Neural cell (in vitro differentiated cells): ENCODE measurements around the gene KCNJ16. TPM values are rescaled to one million over a fixed set of nuclear protein-coding genes. Genes with fewer than 3 reads are reported as not detected.

ENCODE experiments used
- H2AFZ ChIP-seq: fragments of 200-600, 300-800 bp; sonication (generic), shearing (Covaris generic); 2 replicates; pipeline ENCODE4 v1.6.0; 2014; ENCODE audit warnings: low read depth, mild to moderate bottlenecking, antibody characterized with exemption, low read length, moderate library complexity
- H3F3A ChIP-seq: fragments of 200-600 bp; shearing (Covaris generic); 2 replicates; pipeline ENCODE4 v1.6.1; 2016; ENCODE audit warnings: mild to moderate bottlenecking, moderate library complexity, mixed read lengths, antibody characterized with exemption, low read length; ENCODE audit not compliant: insufficient read depth, poor library complexity, severe bottlenecking
- H3K27ac ChIP-seq: fragments of 200-600, 300-800 bp; sonication (generic), shearing (Covaris generic); 2 replicates; pipeline ENCODE4 v1.5.1; 2014; ENCODE audit warnings: mild to moderate bottlenecking, low read length, moderate library complexity
- H3K27me3 ChIP-seq: fragments of 300-800, 200-600 bp; sonication (generic), shearing (Covaris generic); 2 replicates; pipeline ENCODE4 v1.6.0; 2014; ENCODE audit warnings: mild to moderate bottlenecking, low read depth, low read length, moderate library complexity; ENCODE audit not compliant: insufficient read depth
- H3K36me3 ChIP-seq: fragments of 300-800, 200-600 bp; sonication (generic), shearing (Covaris generic); 2 replicates; pipeline ENCODE4 v1.5.1; 2014; ENCODE audit warnings: mild to moderate bottlenecking, antibody characterized with exemption, low read length, moderate library complexity; ENCODE audit not compliant: insufficient read depth
- H3K4me2 ChIP-seq: fragments of 300-800, 200-600 bp; sonication (generic), shearing (Covaris generic); 2 replicates; pipeline ENCODE4 v1.6.0; 2014; ENCODE audit warnings: mild to moderate bottlenecking, low read length
- H3K4me3 ChIP-seq: fragments of 300-800, 200-600 bp; sonication (generic), shearing (Covaris generic); 2 replicates; pipeline ENCODE4 v1.5.1; 2014; ENCODE audit warnings: mild to moderate bottlenecking, low read length, moderate library complexity
- H3K79me2 ChIP-seq: fragments of 200-600 bp; shearing (Covaris generic); replicated peaks from 2 replicates; pipeline ENCODE4 v1.6.0; 2014; ENCODE audit warnings: mild to moderate bottlenecking, low read length, moderate library complexity; ENCODE audit not compliant: insufficient read depth
- H3K9ac ChIP-seq: fragments of 300-800, 200-600 bp; sonication (generic), shearing (Covaris generic); 2 replicates; pipeline ENCODE4 v1.6.1; 2016; ENCODE audit warnings: mild to moderate bottlenecking, low read length, mixed read lengths
- H3K9me2 ChIP-seq: fragments of 200-600 bp; shearing (Covaris generic); 2 replicates; pipeline ENCODE4 v1.6.1; 2016; ENCODE audit warnings: mild to moderate bottlenecking, low read length, mixed read lengths; ENCODE audit not compliant: insufficient read depth
- H3K9me3 ChIP-seq: fragments of 200-600, 300-800 bp; sonication (generic), shearing (Covaris generic); 2 replicates; pipeline ENCODE4 v1.6.1; 2016; ENCODE audit warnings: mild to moderate bottlenecking, mixed run types, low read length, moderate library complexity, mixed read lengths
- H4K20me1 ChIP-seq: fragments of 200-600 bp; shearing (Covaris generic); 2 replicates; pipeline ENCODE4 v1.6.1; 2016; ENCODE audit warnings: mild to moderate bottlenecking, mixed run types; ENCODE audit not compliant: insufficient read depth
- EP300 ChIP-seq: fragments of 450-650 bp; conservative IDR thresholded peaks from 2 replicates; pipeline ENCODE4 v1.6.1; 2014; ENCODE audit warnings: antibody characterized with exemption, mild to moderate bottlenecking, moderate library complexity; ENCODE audit not compliant: poor library complexity, severe bottlenecking
- EZH2 ChIP-seq: fragments of 200-600, 300-800 bp; shearing (Covaris generic), sonication (generic); IDR thresholded peaks from 2 replicates; pipeline ENCODE4 v1.6.1; 2014; ENCODE audit warnings: antibody characterized with exemption, low read length, borderline replicate concordance, mild to moderate bottlenecking; ENCODE audit not compliant: insufficient read depth, poor library complexity, severe bottlenecking
- MXI1 ChIP-seq: fragments of 450-650 bp; conservative IDR thresholded peaks from 2 replicates; pipeline ENCODE4 v1.6.1; 2014; ENCODE audit warnings: antibody characterized with exemption, mild to moderate bottlenecking; ENCODE audit not compliant: poor library complexity, severe bottlenecking
- POLR2AphosphoS5 ChIP-seq: IDR thresholded peaks from 2 replicates; pipeline ENCODE4 v1.6.1; 2012
- RAD21 ChIP-seq: fragments of 450-650 bp; conservative IDR thresholded peaks from 2 replicates; pipeline ENCODE4 v1.6.1; 2014; ENCODE audit warnings: antibody characterized with exemption, mild to moderate bottlenecking, moderate library complexity
- SMC3 ChIP-seq: fragments of 450-650 bp; conservative IDR thresholded peaks from 2 replicates; pipeline ENCODE4 v1.6.1; 2014; ENCODE audit warnings: antibody characterized with exemption, mild to moderate bottlenecking, moderate library complexity; ENCODE audit not compliant: poor library complexity
- TAF1 ChIP-seq: IDR thresholded peaks from 2 replicates; pipeline ENCODE4 v1.6.1; 2012; ENCODE audit warnings: low read depth
- polyA plus RNA-seq: library from polyadenylated mRNA; depleted of rRNA; stranded (reverse); fragments of >200 nt; gene quantifications from 2 replicates; pipeline ENCODE4 v1.2.3, GENCODE V29; 2014
- TF ChIP-seq, protein P1 (sequence below): fragments of 450-650 bp; IDR thresholded peaks from 2 replicates; pipeline ENCODE4 v1.5.1; 2014; ENCODE audit warnings: antibody characterized with exemption, mild to moderate bottlenecking, moderate library complexity; ENCODE audit not compliant: poor library complexity, severe bottlenecking
- TF ChIP-seq, protein P2 (sequence below): IDR thresholded peaks from 2 replicates; pipeline ENCODE4 v1.6.1; 2012; ENCODE audit warnings: borderline replicate concordance

KCNJ16 gene
- polyA plus RNA-seq, 1 donor from 2014 or later: 1.7 TPM

DNA sequence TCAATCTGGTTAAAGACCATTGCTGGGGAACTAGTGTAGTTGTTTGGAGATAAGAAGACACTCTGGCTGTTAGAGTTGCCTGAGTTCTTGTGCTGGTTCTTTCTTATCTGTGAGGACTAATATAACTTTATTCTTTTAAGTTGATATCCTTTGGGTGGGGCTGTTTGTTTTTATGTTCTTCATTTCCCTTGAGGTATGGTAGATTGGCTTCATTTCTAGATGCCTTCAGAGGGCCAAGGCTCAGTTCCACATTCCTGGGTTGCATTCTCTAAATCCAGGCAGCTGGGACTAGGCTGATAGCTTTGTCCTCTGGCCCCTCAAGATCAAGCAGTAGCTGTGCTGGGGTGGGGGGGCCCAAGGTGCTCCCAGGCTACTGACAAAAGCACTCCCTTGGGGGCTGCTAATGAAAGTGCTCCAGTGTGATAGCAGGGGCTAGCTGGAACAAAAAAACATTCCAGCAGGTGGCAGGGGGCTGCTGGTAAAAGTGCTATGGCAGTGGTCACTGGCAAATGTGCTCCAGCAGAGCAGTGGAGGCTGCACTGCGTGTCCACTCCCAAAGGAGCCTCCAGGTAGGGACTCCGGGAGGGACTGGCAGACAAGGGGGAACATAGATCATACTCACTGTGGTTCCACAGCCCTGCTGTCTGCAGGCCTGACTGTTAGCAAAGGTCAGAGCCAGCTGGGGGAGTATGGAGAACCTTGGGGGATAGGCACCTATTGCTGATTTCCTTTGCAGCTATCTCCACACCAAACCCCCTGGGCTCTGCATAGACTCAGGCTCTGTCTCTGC lies 45.9 kb upstream of the KCNJ16 start:
- Histone ChIP-seq H3K9me2 (no peaks in the 10 kb centered on the region), H3F3A (no peaks in the 10 kb centered on the region), H3K36me3 (no peaks in the 10 kb centered on the region), H4K20me1 (no peaks in the 10 kb centered on the region), H3K9ac (no peak overlapping the region), H3K27me3 (no peaks in the 10 kb centered on the region), H3K4me3 (no peak overlapping the region), H3K9me3 (no peaks in the 10 kb centered on the region), H2AFZ (no peak overlapping the region), H3K27ac (no peak overlapping the region), H3K79me2 (no peaks in the 10 kb centered on the region), H3K4me2 (no peak overlapping the region)
- TF ChIP-seq EZH2 (no peak), RAD21 (no peak), POLR2AphosphoS5 (no peak), SMC3 (no peak), TAF1 (no peak), MXI1 (no peak), EP300 (no peak)
- TF ChIP-seq, protein P1, sequence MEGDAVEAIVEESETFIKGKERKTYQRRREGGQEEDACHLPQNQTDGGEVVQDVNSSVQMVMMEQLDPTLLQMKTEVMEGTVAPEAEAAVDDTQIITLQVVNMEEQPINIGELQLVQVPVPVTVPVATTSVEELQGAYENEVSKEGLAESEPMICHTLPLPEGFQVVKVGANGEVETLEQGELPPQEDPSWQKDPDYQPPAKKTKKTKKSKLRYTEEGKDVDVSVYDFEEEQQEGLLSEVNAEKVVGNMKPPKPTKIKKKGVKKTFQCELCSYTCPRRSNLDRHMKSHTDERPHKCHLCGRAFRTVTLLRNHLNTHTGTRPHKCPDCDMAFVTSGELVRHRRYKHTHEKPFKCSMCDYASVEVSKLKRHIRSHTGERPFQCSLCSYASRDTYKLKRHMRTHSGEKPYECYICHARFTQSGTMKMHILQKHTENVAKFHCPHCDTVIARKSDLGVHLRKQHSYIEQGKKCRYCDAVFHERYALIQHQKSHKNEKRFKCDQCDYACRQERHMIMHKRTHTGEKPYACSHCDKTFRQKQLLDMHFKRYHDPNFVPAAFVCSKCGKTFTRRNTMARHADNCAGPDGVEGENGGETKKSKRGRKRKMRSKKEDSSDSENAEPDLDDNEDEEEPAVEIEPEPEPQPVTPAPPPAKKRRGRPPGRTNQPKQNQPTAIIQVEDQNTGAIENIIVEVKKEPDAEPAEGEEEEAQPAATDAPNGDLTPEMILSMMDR: no peak
- TF ChIP-seq, protein P2, sequence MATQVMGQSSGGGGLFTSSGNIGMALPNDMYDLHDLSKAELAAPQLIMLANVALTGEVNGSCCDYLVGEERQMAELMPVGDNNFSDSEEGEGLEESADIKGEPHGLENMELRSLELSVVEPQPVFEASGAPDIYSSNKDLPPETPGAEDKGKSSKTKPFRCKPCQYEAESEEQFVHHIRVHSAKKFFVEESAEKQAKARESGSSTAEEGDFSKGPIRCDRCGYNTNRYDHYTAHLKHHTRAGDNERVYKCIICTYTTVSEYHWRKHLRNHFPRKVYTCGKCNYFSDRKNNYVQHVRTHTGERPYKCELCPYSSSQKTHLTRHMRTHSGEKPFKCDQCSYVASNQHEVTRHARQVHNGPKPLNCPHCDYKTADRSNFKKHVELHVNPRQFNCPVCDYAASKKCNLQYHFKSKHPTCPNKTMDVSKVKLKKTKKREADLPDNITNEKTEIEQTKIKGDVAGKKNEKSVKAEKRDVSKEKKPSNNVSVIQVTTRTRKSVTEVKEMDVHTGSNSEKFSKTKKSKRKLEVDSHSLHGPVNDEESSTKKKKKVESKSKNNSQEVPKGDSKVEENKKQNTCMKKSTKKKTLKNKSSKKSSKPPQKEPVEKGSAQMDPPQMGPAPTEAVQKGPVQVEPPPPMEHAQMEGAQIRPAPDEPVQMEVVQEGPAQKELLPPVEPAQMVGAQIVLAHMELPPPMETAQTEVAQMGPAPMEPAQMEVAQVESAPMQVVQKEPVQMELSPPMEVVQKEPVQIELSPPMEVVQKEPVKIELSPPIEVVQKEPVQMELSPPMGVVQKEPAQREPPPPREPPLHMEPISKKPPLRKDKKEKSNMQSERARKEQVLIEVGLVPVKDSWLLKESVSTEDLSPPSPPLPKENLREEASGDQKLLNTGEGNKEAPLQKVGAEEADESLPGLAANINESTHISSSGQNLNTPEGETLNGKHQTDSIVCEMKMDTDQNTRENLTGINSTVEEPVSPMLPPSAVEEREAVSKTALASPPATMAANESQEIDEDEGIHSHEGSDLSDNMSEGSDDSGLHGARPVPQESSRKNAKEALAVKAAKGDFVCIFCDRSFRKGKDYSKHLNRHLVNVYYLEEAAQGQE: no peak

GRCh38 chr17:70030371-70030770 lies 44.7 kb upstream of the KCNJ16 start:
- H3K4me2 ChIP-seq: no peak overlapping the region
- no peaks in the 10 kb centered on the region for H3K9me3 ChIP-seq
- no peaks in the 10 kb centered on the region for H3F3A ChIP-seq
- no peaks in the 10 kb centered on the region for H3K79me2 ChIP-seq
- TF ChIP-seq EZH2: no peak
- TF ChIP-seq TAF1: no peak
- TF ChIP-seq RAD21: no peak
- TF ChIP-seq SMC3: no peak
- TF ChIP-seq POLR2AphosphoS5: no peak
- no peak for TF ChIP-seq EP300
- TF ChIP-seq, protein P2: no peak
- no peak for TF ChIP-seq MXI1
- TF ChIP-seq, protein P1: no peak
- no peaks in the 10 kb centered on the region for H3K36me3 ChIP-seq
- H4K20me1 ChIP-seq: no peaks in the 10 kb centered on the region
- no peak overlapping the region for H3K9ac ChIP-seq
- no peak overlapping the region for H2AFZ ChIP-seq
- no peak overlapping the region for H3K27ac ChIP-seq
- H3K4me3 ChIP-seq: no peak overlapping the region
- no peaks in the 10 kb centered on the region for H3K9me2 ChIP-seq
- no peaks in the 10 kb centered on the region for H3K27me3 ChIP-seq
